ENCODE data around the gene GABPB1.

GABPB1 gene

DNA sequence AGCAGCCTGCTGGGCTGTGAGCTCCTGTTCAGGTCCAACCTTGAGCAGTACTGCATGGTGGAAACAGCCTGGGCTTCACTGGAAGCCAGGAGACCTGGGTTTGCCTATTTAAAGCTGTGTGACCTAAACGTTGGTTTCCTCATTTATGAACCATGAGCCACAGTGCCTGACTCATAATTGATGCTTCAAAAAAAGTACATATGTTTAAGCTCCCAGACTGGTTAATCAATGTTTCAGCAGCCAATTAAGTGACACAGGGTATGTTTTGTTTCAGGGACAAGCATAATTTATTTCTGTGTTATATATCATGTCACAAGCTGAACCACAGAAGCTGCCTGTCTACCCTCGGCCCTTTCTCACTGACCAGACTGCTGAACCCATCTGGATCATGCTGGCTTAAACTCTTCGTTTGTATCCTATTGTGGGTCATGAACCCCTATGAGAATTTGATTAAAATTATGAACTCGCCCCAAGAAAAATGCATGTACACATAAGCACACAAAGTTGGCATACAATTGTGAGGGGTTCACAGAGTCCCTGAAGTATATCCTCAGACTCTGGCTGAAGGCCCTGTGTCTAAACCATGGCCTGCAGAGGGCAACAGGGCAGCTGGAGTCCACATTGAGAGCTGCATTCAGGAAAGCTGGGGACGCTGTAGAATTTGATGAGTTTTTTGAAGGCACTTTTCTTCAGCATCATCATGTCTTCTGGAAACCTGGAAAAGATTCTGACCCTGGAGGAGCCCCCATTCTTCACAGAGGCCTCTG lies 113.1 kb downstream of the GABPB1 start:
- no peak for DNase-seq (ENCODE audit: low read depth)

DNA sequence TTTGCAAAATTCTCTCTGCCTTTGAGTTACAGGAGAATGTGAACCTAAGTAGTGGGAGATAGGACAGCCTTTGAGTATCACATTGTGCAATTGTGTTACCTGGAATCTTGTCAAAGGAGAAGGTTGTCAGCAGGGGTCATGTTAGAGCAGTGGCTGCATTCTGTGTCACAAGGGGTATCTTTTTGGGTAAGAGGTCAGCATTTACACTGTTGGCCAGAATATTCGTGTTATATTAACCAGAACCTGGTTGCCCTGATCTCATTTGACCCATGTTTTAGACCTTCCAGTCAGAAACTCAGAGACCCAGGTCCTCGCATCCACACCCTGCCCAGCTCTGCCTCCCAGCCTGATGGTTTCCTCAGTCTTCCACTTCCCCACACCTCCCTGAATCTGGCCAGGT lies 116.7 kb downstream of the GABPB1 start:
- DNase-seq (ENCODE audit: low read depth): no peak

DNA sequence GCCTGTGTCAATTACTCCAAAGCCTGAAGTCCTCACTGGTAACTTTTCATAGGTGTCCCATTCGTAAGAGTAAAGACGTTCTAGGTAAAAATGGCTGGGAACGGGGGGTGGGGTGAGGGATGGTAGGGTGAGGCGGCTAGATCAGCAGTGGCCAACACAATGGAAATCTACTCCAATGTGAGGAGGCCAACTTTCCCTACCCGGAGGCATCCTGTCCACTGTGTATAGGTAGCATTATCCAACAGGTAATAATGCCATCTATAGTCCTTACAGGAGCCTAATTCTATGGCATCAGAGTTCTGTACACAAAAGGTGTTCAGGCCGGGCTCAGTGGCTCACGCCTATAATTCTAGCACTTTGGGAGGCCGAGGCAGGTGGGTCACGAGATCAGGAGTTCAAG lies 118.6 kb downstream of the GABPB1 start:
- no peak for DNase-seq (ENCODE audit: low read depth)

DNA sequence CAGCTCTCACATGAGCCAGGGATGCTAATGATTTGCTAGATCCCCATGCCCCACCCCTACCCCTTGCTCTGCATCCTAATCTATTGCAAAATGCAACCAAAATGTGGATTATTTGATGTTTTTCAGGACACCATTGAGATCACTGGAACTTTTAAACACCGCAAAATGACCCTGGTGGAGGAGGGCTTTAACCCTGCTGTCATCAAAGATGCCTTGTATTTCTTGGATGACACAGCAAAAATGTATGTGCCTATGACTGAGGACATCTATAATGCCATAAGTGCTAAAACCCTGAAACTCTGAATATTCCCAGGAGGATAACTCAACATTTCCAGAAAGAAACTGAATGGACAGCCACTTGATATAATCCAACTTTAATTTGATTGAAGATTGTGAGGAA lies 119.2 kb downstream of the GABPB1 start:
- DNase-seq (ENCODE audit: low read depth): no peak

DNA sequence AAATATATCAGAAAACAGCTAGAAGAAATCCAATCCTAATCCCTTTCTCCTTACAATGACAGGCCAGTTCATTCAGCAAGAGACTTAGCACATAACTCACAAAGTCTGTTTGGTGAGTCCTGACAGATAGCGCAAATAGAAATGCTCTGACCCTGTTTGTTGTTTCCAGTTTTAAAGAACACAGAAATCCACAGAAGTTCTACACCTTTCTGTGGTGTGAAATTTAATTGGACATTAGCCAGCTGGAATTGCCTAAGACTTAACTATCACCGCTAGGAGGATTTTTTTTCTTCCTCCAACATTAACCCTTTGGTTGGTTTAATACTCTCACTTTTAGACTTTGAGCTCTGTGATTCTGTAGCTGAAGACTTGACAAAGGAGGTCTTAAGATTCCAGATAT lies 120.2 kb downstream of the GABPB1 start:
- DNase-seq (ENCODE audit: low read depth): no peak

DNA sequence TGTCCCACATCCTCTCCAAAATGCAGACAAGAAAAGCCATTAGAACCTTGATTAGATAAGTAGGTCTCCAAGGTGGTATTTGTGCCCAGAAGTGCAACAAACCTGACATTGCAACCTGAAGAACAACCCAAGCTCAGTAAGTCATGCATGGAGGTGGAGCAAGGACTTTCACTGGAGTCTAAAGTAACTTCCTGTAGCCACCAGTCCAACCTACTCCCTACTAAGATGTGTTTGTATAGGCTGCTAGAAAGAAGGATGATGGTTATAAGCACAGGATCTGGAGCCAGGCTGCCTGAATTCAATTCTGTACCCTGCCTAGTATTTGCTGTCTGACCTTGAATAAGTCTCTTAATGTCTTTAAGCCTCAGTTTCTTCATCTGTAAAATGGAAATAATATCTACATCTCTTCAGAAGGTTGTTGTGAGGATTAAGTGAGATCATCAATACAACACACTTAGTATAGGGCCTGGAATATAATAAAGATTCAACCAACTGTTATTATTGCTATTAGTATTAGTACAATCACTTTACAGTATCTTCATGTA lies 121.7 kb downstream of the GABPB1 start:
- no peak for DNase-seq (ENCODE audit: low read depth)

DNA sequence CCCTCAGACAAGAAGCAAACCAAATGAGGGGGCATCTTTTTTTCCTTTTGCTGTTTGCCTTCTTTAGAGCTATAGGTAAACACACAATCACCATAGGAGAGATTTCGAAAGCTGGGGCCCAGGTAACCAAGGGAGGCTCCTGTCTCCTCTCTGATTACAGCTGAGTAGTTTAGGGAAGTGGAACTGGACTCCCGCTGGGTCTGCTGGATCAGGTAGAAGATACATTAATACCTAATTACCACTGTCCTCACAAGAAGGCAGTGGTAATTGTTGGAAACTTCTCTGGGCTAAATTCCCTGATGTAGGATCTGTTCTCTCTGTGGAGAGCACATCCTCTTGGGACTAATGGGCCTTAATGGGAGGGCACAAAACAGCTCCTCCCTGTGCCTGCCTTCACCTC lies 122.2 kb downstream of the GABPB1 start:
- DNase-seq (ENCODE audit: low read depth): no peak

DNA sequence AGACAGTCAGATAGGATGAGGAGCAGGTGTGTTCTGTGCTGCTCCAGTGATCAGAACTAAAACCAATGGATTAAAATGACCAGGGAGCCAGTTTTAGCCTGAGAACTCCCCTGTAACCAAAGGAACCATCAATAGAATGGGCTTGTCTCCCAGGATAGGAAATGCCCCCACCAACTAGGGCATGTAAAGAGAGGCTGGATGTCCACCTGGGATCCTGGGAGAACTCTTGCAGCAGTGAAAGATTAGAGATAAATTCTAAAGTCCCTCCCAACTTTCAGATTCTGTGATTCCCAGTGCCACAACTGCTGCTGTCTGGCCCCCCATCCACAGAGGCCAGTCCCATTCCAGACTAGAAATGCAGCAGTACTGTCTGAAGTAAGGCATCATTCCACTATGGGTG lies 123.2 kb downstream of the GABPB1 start:
- DNase-seq (ENCODE audit: low read depth): no peak

DNA sequence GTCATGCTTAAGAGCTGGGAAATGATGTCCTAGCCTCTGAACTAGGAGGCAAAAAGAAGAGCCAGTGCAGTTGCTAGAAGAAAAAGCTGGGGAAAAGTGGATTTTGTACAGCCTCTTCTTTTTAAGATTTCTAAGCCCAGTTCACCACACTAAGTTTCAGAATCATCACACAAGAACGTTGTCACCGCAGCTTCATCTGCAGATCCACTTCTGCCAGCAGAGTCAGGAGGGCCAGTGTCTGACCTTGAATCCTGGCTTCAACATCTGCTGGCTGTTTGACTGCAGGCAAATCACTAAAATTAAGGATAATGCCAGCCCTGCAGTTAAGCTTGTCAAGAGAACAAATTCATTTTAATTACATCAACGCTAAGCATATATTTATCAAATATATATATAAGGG lies 125.7 kb downstream of the GABPB1 start:
- DNase-seq (ENCODE audit: low read depth): no peak

DNA sequence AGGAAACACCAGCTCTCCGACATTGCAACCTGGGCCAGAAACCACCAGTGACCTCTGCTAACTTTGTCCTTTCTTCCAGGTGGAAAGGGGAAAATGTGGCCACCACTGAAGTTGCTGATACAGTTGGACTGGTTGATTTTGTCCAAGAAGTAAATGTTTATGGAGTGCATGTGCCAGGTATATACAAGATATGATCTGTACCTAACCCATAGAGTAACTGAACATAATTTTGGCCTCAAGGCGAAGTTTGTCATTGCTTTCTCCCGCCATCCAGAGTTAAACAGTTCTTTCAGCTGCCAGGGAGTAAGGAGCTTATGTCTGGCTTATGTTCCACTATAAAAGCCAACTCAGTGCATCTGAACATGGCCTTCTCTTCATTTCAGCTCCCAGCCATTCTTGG lies 126.1 kb downstream of the GABPB1 start:
- no peak for DNase-seq (ENCODE audit: low read depth)

DNA sequence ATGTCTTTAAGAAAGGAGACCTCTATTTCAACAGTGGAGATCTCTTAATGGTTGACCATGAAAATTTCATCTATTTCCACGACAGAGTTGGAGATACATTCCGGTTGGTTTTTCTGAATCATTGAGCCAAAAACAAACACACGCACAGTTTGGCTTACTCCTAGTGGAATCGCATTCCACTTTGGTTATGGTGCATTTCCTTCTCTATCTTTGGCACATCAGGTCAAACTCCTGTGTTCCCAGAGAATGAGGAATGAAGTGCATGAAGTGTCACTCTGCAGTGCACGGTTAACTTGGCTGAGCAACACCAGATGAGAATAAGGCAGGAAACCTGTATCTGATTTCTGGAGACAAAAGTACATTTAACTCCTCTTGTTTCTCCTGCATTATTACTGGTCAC lies 127.9 kb downstream of the GABPB1 start:
- DNase-seq (ENCODE audit: low read depth): peak; percentile 10

DNA sequence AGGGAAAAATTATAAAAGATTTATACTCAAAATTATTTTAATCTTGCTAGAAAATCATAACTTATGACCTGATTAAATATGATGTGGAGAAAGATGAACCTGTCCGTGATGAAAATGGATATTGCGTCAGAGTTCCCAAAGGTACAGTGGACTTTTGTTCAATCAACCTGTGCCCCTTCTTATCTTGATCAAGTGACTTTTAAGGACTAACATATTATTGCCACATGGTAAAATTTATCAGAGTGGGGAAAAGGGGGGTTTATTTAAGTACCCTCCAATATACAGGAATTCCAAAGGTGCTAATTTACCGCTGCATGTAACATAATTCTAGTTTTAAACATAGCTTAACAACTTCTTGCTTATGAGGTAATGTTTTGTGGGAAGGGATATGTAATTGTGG lies 129.1 kb downstream of the GABPB1 start:
- no peak for DNase-seq (ENCODE audit: low read depth)

Data from fibroblast of gingiva (primary cell).